ENCODE data around the gene FAM163B. TPM values are rescaled to one million over a fixed set of nuclear protein-coding genes. Genes with fewer than 3 reads are reported as not detected.
A peak's percentile ranks its signal among the peaks of the same experiment; 100 is the strongest.

FAM163B gene
- total and polyA plus RNA-seq, 2 experiments from 2014 or later, result 0.60 to 1.3 TPM

- Histone ChIP-seq H3F3A (replicated peaks; ENCODE audit: low read depth) (0 out of 2 replicates have a peak, but pooled peaks cover 4% of the 10 kb centered on the region), H3K36me3 (ENCODE audit: insufficient read depth) (no peaks in the 10 kb centered on the region), H3K79me2 (replicated peaks; ENCODE audit: insufficient read depth) (no peaks in the 10 kb centered on the region), H3K27me3 (ENCODE audit: insufficient read depth) (peaks cover 9% of the 10 kb centered on the region; the same call in 1 of the 2 replicates), H3K4me1 (ENCODE audit: insufficient read depth) (peaks cover 10% of the 10 kb centered on the region; the same call in 1 of the 2 replicates), H3K4me3 (peak overlapping the region; percentile 56; the same call in 1 of the 2 replicates), H4K20me1 (replicated peaks; ENCODE audit: insufficient read depth) (no peaks in the 10 kb centered on the region), H3K9me2 (ENCODE audit: insufficient read depth) (no peaks in the 10 kb centered on the region), H3K27ac (ENCODE audit: low read depth) (no peak overlapping the region), H2AFZ (peak overlapping the region; percentile 96), H3K4me2 (peak overlapping the region; percentile 80)
- TF ChIP-seq CTCF (conservative IDR thresholded peaks at IDR 0.05; ENCODE audit: low read depth in 2 of 2) (no peak), EZH2 (IDR thresholded peaks at IDR 0.05; ENCODE audit: low read depth, unreplicated experiment) (no peak), ZNF331 (CRISPR knock-in tag; IDR thresholded peaks at IDR 0.05; ENCODE audit: low read depth) (no peak)
- Mint-ChIP-seq H3K4me1 (peaks cover 19% of the 10 kb centered on the region; the same call in 2 of the 3 replicates), H3K36me3 (ENCODE audit: low read depth) (no peaks in the 10 kb centered on the region), H3K27ac (no peak overlapping the region), H3K4me3 (peak overlapping the region; percentile 58), H3K9me3 (no peaks in the 10 kb centered on the region), H3K27me3 (ENCODE audit: insufficient read depth, low read depth, poor library complexity) (peaks cover 20% of the 10 kb centered on the region)
- DNase-seq (ENCODE audit: low spot score) (no peak), ATAC-seq (no peak)
These were observed 75.3 kb downstream of the FAM163B start for GRCh38 chr9:133533857-133534256.

GRCh38 chr9:133532937-133533668 is 76.1 kb downstream of the FAM163B start:
- Mint-ChIP-seq H3K27me3 (ENCODE audit: insufficient read depth, low read depth, poor library complexity) (peaks cover 20% of the 10 kb centered on the region), H3K27ac (no peak overlapping the region), H3K4me3 (peak overlapping the region; percentile 30; the same call in 2 of the 3 replicates), H3K9me3 (no peaks in the 10 kb centered on the region), H3K4me1 (peaks cover 19% of the 10 kb centered on the region), H3K36me3 (ENCODE audit: low read depth) (no peaks in the 10 kb centered on the region)
- TF ChIP-seq CREB1 (CRISPR knock-in tag; IDR thresholded peaks at IDR 0.05; ENCODE audit: low read depth) (no peak), EZH2 (IDR thresholded peaks at IDR 0.05; ENCODE audit: low read depth, unreplicated experiment) (no peak), CTCF (conservative IDR thresholded peaks at IDR 0.05; ENCODE audit: low read depth in 2 of 2) (peak; percentile 56 to 86)
- H3K4me3 ChIP-seq, result no peak overlapping the region
- no peak overlapping the region for H3K4me2 ChIP-seq
- H3F3A ChIP-seq (replicated peaks; ENCODE audit: low read depth), result 0 out of 2 replicates have a peak, but pooled peaks cover 4% of the 10 kb centered on the region
- H3K36me3 ChIP-seq (ENCODE audit: insufficient read depth), result no peaks in the 10 kb centered on the region
- no peaks in the 10 kb centered on the region for H3K9me2 ChIP-seq (ENCODE audit: insufficient read depth)
- peaks cover 13% of the 10 kb centered on the region; the same call in 1 of the 2 replicates for H3K4me1 ChIP-seq (ENCODE audit: insufficient read depth)
- H3K27ac ChIP-seq (ENCODE audit: low read depth), result no peak overlapping the region
- ATAC-seq, result peak; percentile 21
- 0 out of 2 replicates have a peak overlapping the region, but pooled peaks have one; percentile 96 for H2AFZ ChIP-seq
- no peaks in the 10 kb centered on the region for H4K20me1 ChIP-seq (replicated peaks; ENCODE audit: insufficient read depth)
- H3K27me3 ChIP-seq (ENCODE audit: insufficient read depth), result peaks cover 9% of the 10 kb centered on the region; the same call in 1 of the 2 replicates
- peak; percentile 87 for DNase-seq (ENCODE audit: low spot score)
- H3K79me2 ChIP-seq (replicated peaks; ENCODE audit: insufficient read depth), result no peaks in the 10 kb centered on the region
